Amygdala (tissue), 56 donors: ENCODE results near the gene CYBC1.

Experiments
- DNase-seq, 56 donors: peaks; one replicate each; lab custom pipeline; 2025; lab: John Stamatoyannopoulos, UW

The CYBC1 gene

GRCh38 chr17:82452162-82452561, 1.6 kb upstream of the CYBC1 start:
- no peak for DNase-seq

DNA sequence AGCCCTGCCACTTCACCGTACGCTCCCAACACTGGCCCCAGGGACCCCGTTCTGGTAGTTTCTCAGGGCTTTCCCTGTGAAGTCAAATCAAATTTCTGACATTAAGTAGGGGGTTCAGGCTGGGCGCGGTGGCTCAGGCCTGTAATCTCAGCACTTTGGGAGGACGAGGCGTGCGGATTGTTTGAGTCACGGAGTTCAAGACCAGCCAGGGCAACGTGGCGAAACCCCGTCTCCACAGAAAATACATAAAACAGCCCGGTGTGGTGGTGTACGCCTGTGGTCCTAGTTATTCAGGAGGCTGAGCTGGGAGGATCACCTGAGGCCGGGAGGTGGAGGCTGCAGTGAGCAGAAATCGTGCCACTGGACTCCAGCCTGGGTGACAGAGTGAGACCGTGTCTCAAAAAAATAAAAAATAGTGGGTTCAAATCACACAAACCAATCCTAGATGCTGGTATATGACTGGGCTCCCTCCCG, 632 bp downstream of the CYBC1 start:
- DNase-seq: no peak

GRCh38 chr17:82449131-82449882, 1.2 kb downstream of the CYBC1 start:
- no peak for DNase-seq

- DNase-seq: no peak
Observed at GRCh38 chr17:82447876-82448275, 2.7 kb downstream of the CYBC1 start.

DNA sequence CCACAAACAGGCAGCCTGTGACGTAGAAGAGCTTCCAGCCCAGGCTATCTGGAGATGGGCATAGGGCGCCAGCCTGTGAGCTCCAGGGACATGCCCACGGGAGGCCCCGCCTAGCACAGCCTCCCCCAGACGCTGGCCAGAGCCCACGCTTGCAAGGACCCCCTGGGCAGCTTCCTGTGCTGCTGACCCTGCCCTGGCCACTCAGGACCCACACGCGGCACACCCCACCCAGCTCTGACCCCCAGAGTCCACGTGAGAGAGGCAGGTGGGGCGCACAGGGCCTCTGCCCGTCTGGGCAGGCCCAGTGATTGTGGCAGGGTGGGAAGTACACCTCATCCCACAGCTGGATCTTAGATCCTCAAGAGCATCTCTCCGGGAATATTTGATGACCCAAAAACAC, 3.9 kb downstream of the CYBC1 start:
- no peak for DNase-seq

- no peak for DNase-seq
Observed at GRCh38 chr17:82446124-82446523, 4.4 kb downstream of the CYBC1 start.

- DNase-seq: no peak
Observed at GRCh38 chr17:82445542-82445941, 5.0 kb downstream of the CYBC1 start.

GRCh38 chr17:82444941-82445521, 5.5 kb downstream of the CYBC1 start:
- peak in 9 of 56 donors; percentile 19 to 52 (median 32) for DNase-seq

DNA sequence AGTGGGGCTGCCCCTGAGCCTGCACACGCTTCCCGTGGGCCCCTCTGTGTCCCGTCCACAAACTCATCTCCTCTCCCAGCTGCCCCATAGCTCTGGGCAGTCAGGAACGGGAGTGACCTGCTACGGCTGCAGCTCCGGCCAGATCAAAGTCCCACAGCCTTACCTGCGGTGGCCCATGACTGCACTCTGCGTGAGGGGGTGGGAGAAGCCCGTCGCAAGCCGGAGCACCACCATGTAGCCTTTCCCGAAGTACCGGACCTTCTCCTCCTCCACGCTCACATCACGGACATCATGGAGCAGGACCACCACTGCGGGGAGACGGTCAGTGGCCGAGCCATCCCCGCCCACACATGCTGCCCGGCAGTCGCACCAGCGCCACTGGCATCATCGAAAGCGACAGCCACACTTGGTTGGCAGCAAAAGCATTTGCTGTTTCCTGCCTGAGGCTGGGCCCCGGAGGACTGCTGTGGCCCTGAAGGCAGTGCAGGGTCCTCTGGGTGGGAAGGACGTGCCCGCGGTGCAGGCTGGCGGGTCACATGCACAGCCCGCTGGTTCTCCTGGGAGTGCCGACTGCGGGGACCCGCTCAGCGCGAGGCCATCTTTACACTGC, 6.2 kb downstream of the CYBC1 start:
- no peak for DNase-seq

- DNase-seq: peak in 6 of 56 donors; percentile 10 to 52 (median 18)
Observed at GRCh38 chr17:82443465-82444283, 6.9 kb downstream of the CYBC1 start.

DNA sequence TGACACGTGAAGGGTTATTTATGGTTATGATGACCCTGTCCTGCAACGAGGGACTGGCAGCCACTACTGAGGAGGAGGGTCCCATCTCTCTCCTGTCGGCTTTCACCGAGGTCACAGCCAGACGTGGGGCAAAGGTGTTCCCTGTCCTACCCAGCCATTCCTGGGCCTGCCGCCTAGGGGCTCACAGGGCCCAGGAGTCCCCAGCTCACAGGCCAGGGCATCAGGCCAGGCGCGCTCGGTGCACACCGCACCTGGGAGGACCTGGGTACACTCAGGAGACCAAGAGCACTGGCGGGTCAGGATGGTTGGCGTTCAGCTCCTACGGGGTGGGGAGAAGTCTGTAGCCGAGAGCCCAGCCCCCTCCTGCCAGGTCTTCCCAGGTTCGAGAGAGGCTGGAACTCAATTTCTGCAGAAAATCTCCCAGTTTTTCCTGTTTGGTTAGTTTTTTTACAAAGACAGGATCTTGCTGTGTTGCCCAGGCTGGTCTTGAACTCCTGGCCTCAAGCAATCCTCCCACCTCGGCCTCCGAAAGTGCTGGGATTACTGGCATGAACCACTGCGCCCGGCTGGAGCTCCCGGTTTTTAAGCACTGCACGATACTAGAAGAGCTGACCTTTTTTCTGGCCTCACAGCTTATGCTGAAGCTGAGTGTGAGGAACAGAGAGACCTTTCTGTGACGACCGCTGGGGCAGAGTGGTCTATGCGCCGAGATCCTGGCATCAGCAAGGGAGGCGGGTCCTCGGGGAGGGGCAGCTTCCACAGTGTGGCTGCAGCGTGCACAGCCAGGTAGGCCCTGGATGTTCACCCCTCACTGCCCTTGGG, 7.7 kb downstream of the CYBC1 start:
- DNase-seq: no peak

DNA sequence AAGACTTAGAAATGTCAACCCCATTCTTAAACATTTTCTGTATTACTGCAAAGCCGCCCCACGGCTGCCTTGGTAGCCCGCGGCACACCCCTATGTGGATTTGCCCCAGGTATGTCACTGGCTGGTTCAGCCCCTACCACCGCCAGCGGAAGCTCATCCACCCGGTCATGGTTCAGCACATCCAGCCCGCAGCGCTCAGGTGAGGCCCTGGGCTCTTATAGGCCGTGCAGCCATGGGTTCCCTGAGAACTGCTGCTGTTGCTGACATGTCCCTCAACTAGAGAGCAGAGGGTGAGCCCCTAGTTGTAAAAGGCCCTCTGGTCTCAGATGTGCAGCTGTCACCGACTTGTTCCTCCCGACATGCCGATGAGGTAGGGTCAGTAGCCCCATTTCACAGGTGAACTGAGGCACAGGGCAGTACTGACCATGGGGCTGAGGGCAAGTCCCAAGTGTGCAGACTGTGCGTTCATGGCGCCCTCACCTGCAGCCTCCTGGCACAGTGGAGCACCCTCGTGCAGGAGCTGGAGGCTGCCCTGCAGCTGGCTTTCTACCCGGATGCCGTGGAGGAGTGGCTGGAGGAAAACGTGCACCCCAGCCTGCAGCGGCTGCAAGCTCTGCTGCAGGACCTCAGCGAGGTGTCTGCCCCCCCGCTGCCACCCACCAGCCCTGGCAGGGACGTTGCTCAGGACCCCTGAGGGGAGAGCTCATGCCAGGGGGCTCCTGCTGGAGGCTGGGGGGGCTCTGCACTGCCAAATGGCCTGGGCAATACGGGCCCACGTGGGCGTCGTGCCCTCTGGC, 8.7 kb downstream of the CYBC1 start:
- DNase-seq: no peak

DNA sequence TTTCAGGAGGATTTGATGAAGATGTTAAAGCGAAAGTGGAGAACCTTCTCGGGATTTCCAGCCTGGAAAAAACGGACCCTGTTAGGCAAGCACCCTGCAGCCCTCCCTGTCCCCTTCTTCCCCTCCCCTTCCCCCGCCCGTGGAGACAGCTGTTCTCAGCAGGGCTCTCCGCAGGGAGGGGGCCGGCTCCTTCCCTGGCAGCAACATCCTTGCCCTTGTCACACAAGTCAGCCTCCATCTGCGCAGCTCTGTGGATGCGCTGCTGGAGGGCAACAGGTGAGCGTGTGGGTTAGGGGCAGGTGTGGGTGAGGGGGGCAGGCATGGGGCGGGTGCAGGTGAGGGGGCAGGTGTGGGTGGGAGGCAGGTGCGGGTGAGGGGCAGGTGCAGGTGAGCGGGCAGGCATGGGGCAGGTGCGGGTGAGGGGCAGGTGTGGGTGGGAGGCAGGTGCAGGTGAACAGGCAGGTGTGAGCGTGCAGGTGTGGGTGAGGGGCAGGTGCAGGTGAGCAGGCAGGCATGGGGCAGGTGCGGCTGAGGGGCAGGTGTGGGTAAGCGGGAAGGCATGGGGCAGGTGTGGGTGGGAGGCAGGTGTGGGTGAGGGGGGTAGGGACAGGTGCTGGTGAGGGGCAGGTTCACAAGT, 9.4 kb downstream of the CYBC1 start:
- DNase-seq: peak in 1 of 56 donors; percentile 37

DNA sequence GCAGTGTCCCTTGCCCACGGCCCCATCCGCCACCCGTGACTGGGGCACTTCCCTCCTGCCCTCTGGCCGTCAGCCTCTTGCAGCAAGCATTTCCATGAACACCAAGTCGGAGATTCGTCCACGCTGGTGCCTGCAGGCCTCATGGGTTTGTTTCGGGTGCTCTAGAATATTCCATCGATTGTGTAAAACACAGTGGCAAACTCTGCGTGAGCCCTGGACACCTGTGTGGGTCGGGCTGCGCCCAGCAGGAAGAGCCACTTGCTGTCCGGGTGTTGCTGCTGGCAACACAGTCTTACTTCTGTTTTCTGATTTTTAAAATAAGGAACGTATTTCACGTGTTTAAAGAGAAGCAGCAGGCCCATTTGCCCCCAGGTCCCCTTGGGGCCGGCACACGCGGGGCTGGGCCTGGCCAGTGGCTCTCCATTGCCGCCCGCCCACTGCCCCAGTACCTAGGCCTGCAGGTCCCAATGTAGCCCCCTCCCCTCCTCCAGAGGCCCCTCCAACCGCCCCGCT, 10.0 kb downstream of the CYBC1 start:
- DNase-seq: peak in 3 of 56 donors; percentile 13 to 58 (median 24)

DNA sequence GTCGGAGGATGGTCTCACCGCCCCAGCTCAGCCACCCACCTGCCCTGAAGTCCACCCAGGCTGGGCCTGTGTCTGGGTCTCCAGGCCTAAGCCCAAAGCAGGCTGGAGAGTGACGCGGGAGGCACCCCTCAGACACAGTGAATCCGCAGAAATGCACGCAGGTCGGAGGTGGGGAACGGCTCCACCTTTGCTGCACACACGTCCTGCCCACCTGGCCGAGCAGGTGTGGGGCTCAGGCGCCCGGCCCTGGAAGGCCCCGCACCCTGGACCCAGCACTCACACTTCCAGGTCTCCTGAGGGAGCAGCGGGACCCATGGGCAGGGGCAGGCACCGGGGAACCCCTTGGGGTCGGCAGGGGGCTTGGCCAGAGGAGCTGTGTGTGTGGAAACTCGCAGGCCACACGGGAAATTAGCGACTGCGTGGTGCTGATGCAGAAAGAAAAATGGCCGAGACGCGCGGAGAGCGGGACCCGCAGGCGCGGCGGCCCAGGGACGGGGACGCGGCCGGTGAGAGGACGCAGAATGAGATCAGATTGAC, 10.7 kb downstream of the CYBC1 start:
- DNase-seq: no peak

GRCh38 chr17:82439194-82439828, 11.2 kb downstream of the CYBC1 start:
- DNase-seq: no peak

GRCh38 chr17:82438401-82439193, 12.0 kb downstream of the CYBC1 start:
- no peak for DNase-seq
